HEK293 (cell line): ENCODE results near the gene LILRB3.

ENCODE experiments used
- BCL11B ChIP-seq: fragments of 450-650 bp; formaldehyde crosslinking; IDR thresholded peaks from 2 replicates; pipeline ENCODE4 v1.5.1; 2016; ENCODE audit warnings: low read depth, missing biosample characterization, missing genetic modification characterization
- FEZF1 ChIP-seq: fragments of 450-650 bp; formaldehyde crosslinking; IDR thresholded peaks from 2 replicates; pipeline ENCODE4 v1.5.1; 2016; ENCODE audit warnings: missing biosample characterization, missing genetic modification characterization
- HOXC10 ChIP-seq: sonication (generic); formaldehyde crosslinking; IDR thresholded peaks from 2 replicates; pipeline ENCODE4 v1.8.1; 2023; ENCODE audit warnings: mild to moderate bottlenecking, missing genetic modification reagents
- IKZF3 ChIP-seq: fragments of 450-650 bp; IDR thresholded peaks from 2 replicates; pipeline ENCODE4 v1.5.0; 2018; ENCODE audit warnings: missing biosample characterization, mild to moderate bottlenecking, missing genetic modification characterization, moderate library complexity
- KLF16 ChIP-seq: fragments of 450-650 bp; formaldehyde crosslinking; IDR thresholded peaks from 2 replicates; pipeline ENCODE4 v1.5.1; 2017; ENCODE audit warnings: missing biosample characterization, missing genetic modification characterization
- PRDM4 ChIP-seq: fragments of 450-650 bp; formaldehyde crosslinking; IDR thresholded peaks from 2 replicates; pipeline ENCODE4 v1.5.1; 2017; ENCODE audit warnings: missing biosample characterization, missing genetic modification characterization
- REPIN1 ChIP-seq: fragments of 450-650 bp; formaldehyde crosslinking; IDR thresholded peaks from 2 replicates; pipeline ENCODE4 v1.5.1; 2017; ENCODE audit warnings: missing biosample characterization, missing genetic modification characterization, low read depth
- REST ChIP-seq: fragments of 450-650 bp; formaldehyde crosslinking; IDR thresholded peaks from 2 replicates; pipeline ENCODE4 v1.5.1; 2016; ENCODE audit warnings: missing biosample characterization, missing genetic modification characterization
- SCRT1 ChIP-seq: fragments of 450-650 bp; formaldehyde crosslinking; IDR thresholded peaks from 2 replicates; pipeline ENCODE4 v1.5.1; 2016; ENCODE audit warnings: missing biosample characterization, missing genetic modification characterization, borderline replicate concordance
- SETDB1 ChIP-seq: IDR thresholded peaks from one replicate; pipeline ENCODE4 v1.6.1; 2017; ENCODE audit warnings: mild to moderate bottlenecking, low read length, moderate library complexity, mixed read lengths; ENCODE audit not compliant: insufficient read length
- SP3 ChIP-seq: fragments of 450-650 bp; formaldehyde crosslinking; IDR thresholded peaks from 2 replicates; pipeline ENCODE4 v1.5.1; 2016; ENCODE audit warnings: missing biosample characterization, missing genetic modification characterization
- YY2 ChIP-seq: fragments of 450-650 bp; formaldehyde crosslinking; IDR thresholded peaks from 2 replicates; pipeline ENCODE4 v1.5.1; 2016; ENCODE audit warnings: missing biosample characterization, missing genetic modification characterization
- ZBTB6 ChIP-seq: fragments of 450-650 bp; formaldehyde crosslinking; IDR thresholded peaks from 2 replicates; pipeline ENCODE4 v1.5.1; 2017; ENCODE audit warnings: missing biosample characterization, missing genetic modification characterization
- ZFP41 ChIP-seq: fragments of 450-650 bp; formaldehyde crosslinking; IDR thresholded peaks from 2 replicates; pipeline ENCODE4 v1.5.1; 2016; ENCODE audit warnings: missing biosample characterization, missing genetic modification characterization, borderline replicate concordance
- ZNF132 ChIP-seq: fragments of 450-650 bp; formaldehyde crosslinking; IDR thresholded peaks from 2 replicates; pipeline ENCODE4 v1.5.1; 2017; ENCODE audit warnings: missing biosample characterization, missing genetic modification characterization, borderline replicate concordance
- ZNF138 ChIP-seq: fragments of 450-650 bp; formaldehyde crosslinking; IDR thresholded peaks from 2 replicates; pipeline ENCODE4 v1.5.1; 2016; ENCODE audit warnings: missing biosample characterization, missing genetic modification characterization, borderline replicate concordance
- ZNF19 ChIP-seq: fragments of 450-650 bp; formaldehyde crosslinking; IDR thresholded peaks from 2 replicates; pipeline ENCODE4; 2016; ENCODE audit warnings: missing biosample characterization, missing genetic modification characterization, low read depth
- ZNF214 ChIP-seq: fragments of 450-650 bp; formaldehyde crosslinking; IDR thresholded peaks from 2 replicates; pipeline ENCODE4 v1.5.1; 2017; ENCODE audit warnings: missing biosample characterization, mild to moderate bottlenecking, missing genetic modification characterization, borderline replicate concordance
- ZNF26 ChIP-seq: fragments of 450-650 bp; formaldehyde crosslinking; IDR thresholded peaks from 2 replicates; pipeline ENCODE4 v1.5.1; 2016; ENCODE audit warnings: missing biosample characterization, missing genetic modification characterization
- ZNF416 ChIP-seq: fragments of 450-650 bp; formaldehyde crosslinking; IDR thresholded peaks from 2 replicates; pipeline ENCODE4 v1.5.1; 2016; ENCODE audit warnings: missing biosample characterization, missing genetic modification characterization
- ZNF488 ChIP-seq: fragments of 450-650 bp; formaldehyde crosslinking; IDR thresholded peaks from 2 replicates; pipeline ENCODE4 v1.5.1; 2016; ENCODE audit warnings: missing biosample characterization, missing genetic modification characterization
- ZNF549 ChIP-seq: fragments of 450-650 bp; IDR thresholded peaks from 2 replicates; pipeline ENCODE4 v1.5.1; 2018; ENCODE audit warnings: missing biosample characterization, missing genetic modification characterization, mild to moderate bottlenecking, inconsistent platforms, moderate library complexity
- ZNF561 ChIP-seq: fragments of 450-650 bp; IDR thresholded peaks from 2 replicates; pipeline ENCODE4 v1.5.1; 2018; ENCODE audit warnings: missing biosample characterization, missing genetic modification characterization, borderline replicate concordance
- ZNF629 ChIP-seq: fragments of 450-650 bp; formaldehyde crosslinking; IDR thresholded peaks from 2 replicates; pipeline ENCODE4 v1.5.1; 2017; ENCODE audit warnings: missing biosample characterization, missing genetic modification characterization
- ZNF692 ChIP-seq: fragments of 450-650 bp; formaldehyde crosslinking; IDR thresholded peaks from 2 replicates; pipeline ENCODE4 v1.5.1; 2016; ENCODE audit warnings: missing biosample characterization, missing genetic modification characterization
- ZNF704 ChIP-seq: fragments of 450-650 bp; formaldehyde crosslinking; IDR thresholded peaks from 2 replicates; pipeline ENCODE4 v1.5.1; 2016; ENCODE audit warnings: missing biosample characterization, missing genetic modification characterization
- ZNF792 ChIP-seq: fragments of 450-650 bp; formaldehyde crosslinking; IDR thresholded peaks from 2 replicates; pipeline ENCODE4 v1.5.1; 2016; ENCODE audit warnings: missing biosample characterization, missing genetic modification characterization
- ZSCAN23 ChIP-seq: fragments of 450-650 bp; formaldehyde crosslinking; IDR thresholded peaks from 2 replicates; pipeline ENCODE4 v1.5.1; 2016; ENCODE audit warnings: missing biosample characterization, missing genetic modification characterization
- ZXDB ChIP-seq: fragments of 450-650 bp; formaldehyde crosslinking; IDR thresholded peaks from 2 replicates; pipeline ENCODE4 v1.5.1; 2016; ENCODE audit warnings: missing biosample characterization, missing genetic modification characterization

The LILRB3 gene

GRCh38 chr19:54189145-54189734 lies 33.6 kb downstream of the LILRB3 start, which contains the start of gene MBOAT7 (continued):
- peak; percentile 84; the same call in 1 of the 2 replicates for TF ChIP-seq ZNF561 (tag by site-specific recombination)
- no peak for TF ChIP-seq SP3 (tag by site-specific recombination)
- no peak for TF ChIP-seq KLF16 (tag by site-specific recombination)
- TF ChIP-seq ZXDB (tag by site-specific recombination) = peak; percentile 68
- no peak for TF ChIP-seq ZNF692
- TF ChIP-seq HOXC10 (CRISPR knock-in tag) = 0 out of 2 replicates have a peak, but pooled peaks have one; percentile 94
- TF ChIP-seq BCL11B = no peak
- TF ChIP-seq ZNF549 = no peak
- TF ChIP-seq ZBTB6 (tag by site-specific recombination) = no peak
- TF ChIP-seq ZNF416 (tag by site-specific recombination) = no peak
- TF ChIP-seq ZNF488 = no peak
- TF ChIP-seq ZNF19 (tag by site-specific recombination) = no peak
- no peak for TF ChIP-seq REPIN1
- TF ChIP-seq REST (tag by site-specific recombination) = no peak
- TF ChIP-seq ZNF704 = no peak
- TF ChIP-seq ZNF629 (tag by site-specific recombination) = no peak
- TF ChIP-seq ZFP41 (tag by site-specific recombination) = no peak
- no peak for TF ChIP-seq SCRT1 (tag by site-specific recombination)
- TF ChIP-seq ZNF132 (tag by site-specific recombination) = no peak
- TF ChIP-seq IKZF3 (tag by site-specific recombination) = 0 out of 2 replicates have a peak, but pooled peaks have one; percentile 27
- no peak for TF ChIP-seq PRDM4 (tag by site-specific recombination)
- TF ChIP-seq ZNF26 (tag by site-specific recombination) = no peak
- no peak for TF ChIP-seq ZNF138 (tag by site-specific recombination)
- TF ChIP-seq ZSCAN23 (tag by site-specific recombination) = no peak
- no peak for TF ChIP-seq ZNF214 (tag by site-specific recombination)
- TF ChIP-seq SETDB1 = no peak
- TF ChIP-seq YY2 = no peak
- no peak for TF ChIP-seq ZNF792 (tag by site-specific recombination)
- TF ChIP-seq FEZF1 (tag by site-specific recombination) = no peak
